GM12878 (cell line): ENCODE results near the gene MSTN. TPM values are rescaled to one million over a fixed set of nuclear protein-coding genes. Genes with fewer than 3 reads are reported as not detected.

ENCODE experiments used
- ATAC-seq: fragments of 200-7000 bp; cut with Tn5 transposase; 3 replicates; pipeline ENCODE4 v1.9.1; 2020; ENCODE audit warnings: mild to moderate bottlenecking, moderate library complexity
- BruUV-seq: library from RNA; stranded (reverse); fragments of 400-500 nt; replicated peaks from 2 replicates; lab custom pipeline; 2021; lab: Mats Ljungman, UMichigan
- CTCF ChIA-PET: fragments of 300-600 bp; sonication (Branson Sonifier 250); formaldehyde crosslinking; extraction: SDS; loops from one replicate; lab custom pipeline; 2021; ENCODE audit warnings: inconsistent platforms; lab: Yijun Ruan, JAX
- POLR2A ChIA-PET: fragments of 350-600 bp; formaldehyde crosslinking; extraction: SDS; loops from one replicate; lab custom pipeline; 2021; ENCODE audit warnings: inconsistent platforms; lab: Charles Lee
- RAD21 ChIA-PET: fragments of 300-600 bp; sonication (Branson Sonifier 250); formaldehyde crosslinking; loops from one replicate; lab custom pipeline; 2023; ENCODE audit warnings: antibody characterized with exemption; ENCODE audit not compliant: unreplicated experiment; lab: Charles Lee
- SMC1A ChIA-PET: fragments of 300-600 bp; sonication (Branson Sonifier 250); formaldehyde crosslinking; loops from one replicate; lab custom pipeline; 2023; ENCODE audit not compliant: unreplicated experiment, uncharacterized antibody; lab: Charles Lee
- DNase-seq: peaks from one replicate; pipeline ENCODE4 v3.0.0-alpha.2; 2011; ENCODE audit warnings: low read depth, low spot score
- FAIRE-seq: peaks from 3 replicates; lab custom pipeline; 2011; peaks lifted over from hg19 to GRCh38; lab: Jason Lieb, UNC
- H2AFZ ChIP-seq: 2 replicates; pipeline ENCODE4 v1.6.0; 2011; ENCODE audit warnings: low read depth, low read length, control low read depth; ENCODE audit not compliant: control insufficient read depth
- H3K27ac ChIP-seq: 2 replicates; pipeline ENCODE4 v1.5.1; 2011; ENCODE audit warnings: control low read depth; ENCODE audit not compliant: control insufficient read depth, insufficient read depth
- H3K27me3 ChIP-seq, 2 experiments: replicated peaks in 1 of 2; 2 replicates each; pipeline versions ENCODE4 v1.6.0 to v1.6.1; 2011; ENCODE audit warnings: low read length in 1 of 2; ENCODE audit not compliant: control insufficient read depth in 2 of 2, insufficient read depth in 2 of 2
- H3K36me3 ChIP-seq, 2 experiments: 2 replicates each; pipeline ENCODE4 v1.5.1; 2011; ENCODE audit warnings: low read length in 1 of 2; ENCODE audit not compliant: control insufficient read depth in 2 of 2, insufficient read depth in 2 of 2
- H3K4me1 ChIP-seq: 2 replicates; pipeline ENCODE4 v1.6.1; 2011; ENCODE audit warnings: mild to moderate bottlenecking, low read length, moderate library complexity, mixed read lengths; ENCODE audit not compliant: control insufficient read depth, insufficient read depth
- H3K4me2 ChIP-seq: 2 replicates; pipeline ENCODE4 v1.6.0; 2011; ENCODE audit warnings: control low read depth; ENCODE audit not compliant: control insufficient read depth, insufficient read depth
- H3K4me3 ChIP-seq: fragments of 200-600 bp; sonication (generic); 2 replicates; pipeline ENCODE4 v1.5.1; 2016
- H3K79me2 ChIP-seq: 2 replicates; pipeline ENCODE4 v1.6.0; 2011; ENCODE audit warnings: low read length; ENCODE audit not compliant: control insufficient read depth, insufficient read depth
- H3K9ac ChIP-seq: 2 replicates; pipeline ENCODE4 v1.8.0; 2011; ENCODE audit warnings: low read length, control low read depth, mixed read lengths; ENCODE audit not compliant: control insufficient read depth, insufficient read depth
- H3K9me3 ChIP-seq: replicated peaks from 3 replicates; pipeline ENCODE4 v1.5.1; 2011; ENCODE audit warnings: mild to moderate bottlenecking, low read length; ENCODE audit not compliant: control insufficient read depth, insufficient read depth
- H4K20me1 ChIP-seq: 2 replicates; pipeline ENCODE4 v1.6.0; 2011; ENCODE audit not compliant: control insufficient read depth, insufficient read depth
- CBX3 ChIP-seq: fragments of 200-600 bp; sonication (generic); IDR thresholded peaks from 2 replicates; pipeline ENCODE4 v1.6.1; 2016; ENCODE audit warnings: low read depth, borderline replicate concordance
- ESRRA ChIP-seq: IDR thresholded peaks from 2 replicates; pipeline ENCODE4 v1.6.1; 2012; ENCODE audit warnings: mild to moderate bottlenecking, low read length, improper control_type of control experiment
- FOXM1 ChIP-seq: IDR thresholded peaks from 2 replicates; pipeline ENCODE4 v1.6.1; 2012; ENCODE audit warnings: low read depth, mild to moderate bottlenecking, inconsistent platforms, low read length, moderate library complexity
- HCFC1 ChIP-seq: fragments of 150-350 bp; IDR thresholded peaks from 2 replicates; pipeline ENCODE4 v1.6.1; 2014; ENCODE audit warnings: low read length
- MTA3 ChIP-seq: IDR thresholded peaks from 2 replicates; pipeline ENCODE4 v1.6.1; 2012; ENCODE audit warnings: low read length, inconsistent platforms, borderline replicate concordance
- MXI1 ChIP-seq: fragments of 150-350 bp; IDR thresholded peaks from 2 replicates; pipeline ENCODE4 v1.6.1; 2011; ENCODE audit warnings: low read depth, mild to moderate bottlenecking, inconsistent platforms, low read length, improper control_type of control experiment
- MYC ChIP-seq: IDR thresholded peaks from 2 replicates; pipeline ENCODE4 v1.6.1; 2011; ENCODE audit warnings: mild to moderate bottlenecking, low read length, moderate library complexity, inconsistent platforms; ENCODE audit not compliant: insufficient read depth, insufficient replicate concordance, insufficient read length, severe bottlenecking
- NR2C2 ChIP-seq: IDR thresholded peaks from 2 replicates; pipeline ENCODE4 v1.6.1; 2011; ENCODE audit warnings: borderline replicate concordance, low read depth; ENCODE audit not compliant: control insufficient read depth, insufficient read length
- POU2F2 ChIP-seq: IDR thresholded peaks from 3 replicates; pipeline ENCODE4 v1.6.1; 2011; ENCODE audit warnings: low read depth, mild to moderate bottlenecking, low read length, borderline replicate concordance
- WGBS: methylation state at CpG from one replicate; pipeline ENCODE4 v1.1.6; 2016; ENCODE audit warnings: low lambda C conversion rate; ENCODE audit not compliant: insufficient replicate concordance, insufficient coverage; ENCODE audit errors: missing lambda C conversion rate; 5-methylcytosine and 5-hydroxymethylcytosine counted together
- in situ Hi-C: fragments of 300-500 bp; cut with MboI; formaldehyde crosslinking; loops from 9 replicates; pipeline ENCODE4 v1.14.3; 2018; ENCODE audit warnings: mixed read lengths
- intact Hi-C: fragments of 100-400 bp; cut with micrococcal nuclease; formaldehyde crosslinking; loops from one replicate; pipeline ENCODE4 v1.14.2; 2022; ENCODE audit not compliant: unreplicated experiment
- polyA plus RNA-seq, 11 experiments: library from polyadenylated mRNA; depleted of rRNA in 4 of 11; unstranded in 6 of 11; stranded (reverse) in 5 of 11; fragments of >200 nt; fragmentation: Nextera tagmentation in 4 of 11; fragmentation: Illumina TruSeq in 1 of 11; extraction: Ambion mirVana in 4 of 11; extraction: Trizol in 1 of 11; gene quantifications; 1 replicate in 1 of 11; 2 replicates in 10 of 11; pipeline versions ENCODE4 v1.2.1 to v1.2.3, GENCODE V29; 2011 to 2016; ENCODE audit warnings: inconsistent platforms in 2 of 11, missing spikeins in 2 of 11, low read depth in 1 of 11
- total RNA-seq, 4 experiments: library from RNA; depleted of rRNA in 3 of 4; stranded (reverse); fragments of >200 nt in 3 of 4; fragmentation: Illumina TruSeq in 1 of 4; extraction: Trizol in 1 of 4; gene quantifications; 2 replicates each; pipeline versions ENCODE4 v1.2.1 to v1.2.3, GENCODE V29; 2013 to 2021
- TF ChIP-seq, protein P1 (sequence below): fragments of 450-650 bp; IDR thresholded peaks from 2 replicates; pipeline ENCODE4 v1.6.1; 2017; ENCODE audit warnings: mild to moderate bottlenecking, moderate library complexity
- TF ChIP-seq, protein P2 (sequence below), 3 experiments: IDR thresholded peaks in 2 of 3; conservative IDR thresholded peaks in 1 of 3; 2 replicates each; pipeline ENCODE4 v1.5.1; 2011; ENCODE audit warnings: low read depth in 3 of 3, low read length in 3 of 3, mild to moderate bottlenecking in 3 of 3, control low read depth in 2 of 3, moderate library complexity in 2 of 3, inconsistent platforms in 1 of 3, mixed read lengths in 1 of 3; ENCODE audit not compliant: control insufficient read depth in 2 of 3, insufficient read depth in 1 of 3; ENCODE audit errors: extremely low read depth in 1 of 3
- TF ChIP-seq, protein P3 (sequence below): fragments of 450-650 bp; IDR thresholded peaks from 2 replicates; pipeline ENCODE4 v1.6.1; 2016; ENCODE audit warnings: mild to moderate bottlenecking, moderate library complexity, borderline replicate concordance

The MSTN gene
- total and polyA plus RNA-seq, 10 of the 15 experiments (the other 5 are each of a cell fraction or from before 2014, with no cell fraction given): 0.04 to 0.33 (median 0.10) TPM; not detected in 7

DNA sequence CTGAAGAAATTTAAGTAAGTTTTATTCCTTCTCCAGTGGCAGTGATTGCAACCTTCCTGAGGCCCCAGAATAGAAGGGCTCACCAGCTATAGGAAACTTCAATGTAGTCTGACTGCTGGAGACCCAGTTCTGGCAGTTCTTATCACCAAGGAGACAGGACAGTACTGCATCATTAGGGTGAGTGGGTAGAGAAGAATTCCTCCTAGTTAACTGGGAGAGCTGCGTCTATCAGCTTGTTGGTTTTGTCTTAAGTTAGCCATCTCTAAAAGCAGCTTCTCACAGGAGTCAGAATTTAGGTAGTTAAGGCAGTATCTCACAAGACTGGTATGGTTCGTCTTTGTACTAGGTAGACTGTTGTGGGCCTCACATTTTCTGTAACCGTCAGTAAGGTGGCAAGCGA lies 3.3 kb upstream of the MSTN start (continued):
- TF ChIP-seq, protein P1, sequence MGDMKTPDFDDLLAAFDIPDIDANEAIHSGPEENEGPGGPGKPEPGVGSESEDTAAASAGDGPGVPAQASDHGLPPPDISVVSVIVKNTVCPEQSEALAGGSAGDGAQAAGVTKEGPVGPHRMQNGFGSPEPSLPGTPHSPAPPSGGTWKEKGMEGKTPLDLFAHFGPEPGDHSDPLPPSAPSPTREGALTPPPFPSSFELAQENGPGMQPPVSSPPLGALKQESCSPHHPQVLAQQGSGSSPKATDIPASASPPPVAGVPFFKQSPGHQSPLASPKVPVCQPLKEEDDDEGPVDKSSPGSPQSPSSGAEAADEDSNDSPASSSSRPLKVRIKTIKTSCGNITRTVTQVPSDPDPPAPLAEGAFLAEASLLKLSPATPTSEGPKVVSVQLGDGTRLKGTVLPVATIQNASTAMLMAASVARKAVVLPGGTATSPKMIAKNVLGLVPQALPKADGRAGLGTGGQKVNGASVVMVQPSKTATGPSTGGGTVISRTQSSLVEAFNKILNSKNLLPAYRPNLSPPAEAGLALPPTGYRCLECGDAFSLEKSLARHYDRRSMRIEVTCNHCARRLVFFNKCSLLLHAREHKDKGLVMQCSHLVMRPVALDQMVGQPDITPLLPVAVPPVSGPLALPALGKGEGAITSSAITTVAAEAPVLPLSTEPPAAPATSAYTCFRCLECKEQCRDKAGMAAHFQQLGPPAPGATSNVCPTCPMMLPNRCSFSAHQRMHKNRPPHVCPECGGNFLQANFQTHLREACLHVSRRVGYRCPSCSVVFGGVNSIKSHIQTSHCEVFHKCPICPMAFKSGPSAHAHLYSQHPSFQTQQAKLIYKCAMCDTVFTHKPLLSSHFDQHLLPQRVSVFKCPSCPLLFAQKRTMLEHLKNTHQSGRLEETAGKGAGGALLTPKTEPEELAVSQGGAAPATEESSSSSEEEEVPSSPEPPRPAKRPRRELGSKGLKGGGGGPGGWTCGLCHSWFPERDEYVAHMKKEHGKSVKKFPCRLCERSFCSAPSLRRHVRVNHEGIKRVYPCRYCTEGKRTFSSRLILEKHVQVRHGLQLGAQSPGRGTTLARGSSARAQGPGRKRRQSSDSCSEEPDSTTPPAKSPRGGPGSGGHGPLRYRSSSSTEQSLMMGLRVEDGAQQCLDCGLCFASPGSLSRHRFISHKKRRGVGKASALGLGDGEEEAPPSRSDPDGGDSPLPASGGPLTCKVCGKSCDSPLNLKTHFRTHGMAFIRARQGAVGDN: no peak
- no peak for TF ChIP-seq MTA3
- TF ChIP-seq NR2C2: no peak

DNA sequence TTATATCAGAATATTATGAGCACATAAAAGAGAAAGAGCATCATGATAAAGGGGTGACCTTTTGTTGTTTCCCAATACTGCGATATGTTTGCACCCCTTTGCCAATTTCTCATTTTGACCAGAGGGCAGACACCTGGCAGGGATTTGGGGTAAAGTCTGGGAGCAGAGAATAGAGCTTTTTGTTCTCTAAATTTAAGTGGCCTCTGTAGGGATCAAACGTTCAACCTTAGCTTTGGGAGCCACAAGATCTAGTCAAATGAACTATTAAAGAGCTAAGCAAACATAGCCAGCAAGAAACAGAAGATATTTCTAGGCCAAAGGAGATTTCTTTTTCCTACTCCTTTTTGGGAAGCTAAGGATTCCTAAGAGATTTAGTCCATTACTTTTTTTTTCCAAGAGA lies 1.1 kb upstream of the MSTN start:
- DNase-seq (no peak), ATAC-seq (no peak), FAIRE-seq (no peak)
- POLR2A ChIA-PET: interaction anchor here (0.6 kb wide), 1 partner anchor 301 kb away, joined by 3 read pairs; no protein-coding TSS in a partner anchor
- Histone ChIP-seq H3K4me1 (no peaks in the 10 kb centered on the region), H3K4me3 (no peak overlapping the region), H3K79me2 (no peaks in the 10 kb centered on the region), H4K20me1 (no peaks in the 10 kb centered on the region), H3K9ac (no peak overlapping the region), H3K9me3 (no peaks in the 10 kb centered on the region), H3K27ac (no peak overlapping the region), H3K36me3 (no peaks in the 10 kb centered on the region), H2AFZ (no peak overlapping the region; the same call in 1 of the 2 replicates), H3K27me3 (no peaks in the 10 kb centered on the region), H3K4me2 (no peak overlapping the region)
- RAD21 ChIA-PET: no interaction called here
- in situ Hi-C loops: no loop called here
- CTCF ChIA-PET: interaction anchor here (0.7 to 0.9 kb wide), 2 partner anchors 265 to 390 kb away, joined by 4 to 5 read pairs; no protein-coding TSS in a partner anchor
- intact Hi-C loops: no loop called here
- WGBS: 46% methylated on average over 2 of the region's 2 CpGs
- BruUV-seq: no TSS peak
- SMC1A ChIA-PET: interaction anchor here (0.5 to 1.2 kb wide), 3 partner anchors 14 to 145 kb away, joined by 3 to 4 read pairs (median 3); no protein-coding TSS in a partner anchor
- TF ChIP-seq, protein P2, sequence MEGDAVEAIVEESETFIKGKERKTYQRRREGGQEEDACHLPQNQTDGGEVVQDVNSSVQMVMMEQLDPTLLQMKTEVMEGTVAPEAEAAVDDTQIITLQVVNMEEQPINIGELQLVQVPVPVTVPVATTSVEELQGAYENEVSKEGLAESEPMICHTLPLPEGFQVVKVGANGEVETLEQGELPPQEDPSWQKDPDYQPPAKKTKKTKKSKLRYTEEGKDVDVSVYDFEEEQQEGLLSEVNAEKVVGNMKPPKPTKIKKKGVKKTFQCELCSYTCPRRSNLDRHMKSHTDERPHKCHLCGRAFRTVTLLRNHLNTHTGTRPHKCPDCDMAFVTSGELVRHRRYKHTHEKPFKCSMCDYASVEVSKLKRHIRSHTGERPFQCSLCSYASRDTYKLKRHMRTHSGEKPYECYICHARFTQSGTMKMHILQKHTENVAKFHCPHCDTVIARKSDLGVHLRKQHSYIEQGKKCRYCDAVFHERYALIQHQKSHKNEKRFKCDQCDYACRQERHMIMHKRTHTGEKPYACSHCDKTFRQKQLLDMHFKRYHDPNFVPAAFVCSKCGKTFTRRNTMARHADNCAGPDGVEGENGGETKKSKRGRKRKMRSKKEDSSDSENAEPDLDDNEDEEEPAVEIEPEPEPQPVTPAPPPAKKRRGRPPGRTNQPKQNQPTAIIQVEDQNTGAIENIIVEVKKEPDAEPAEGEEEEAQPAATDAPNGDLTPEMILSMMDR (IDR thresholded peaks at IDR 0.05 in 2 of 3, conservative IDR thresholded peaks at IDR 0.05 in 1 of 3; ENCODE audit: control insufficient read depth in 2 of 3, extremely low read depth in 1 of 3, insufficient read depth in 1 of 3, low read depth in 3 of 3, low read length in 3 of 3): no peak
- TF ChIP-seq POU2F2 (no peak), CBX3 (no peak), HCFC1 (no peak), MXI1 (no peak), ESRRA (no peak), MYC (no peak), FOXM1 (no peak)
- TF ChIP-seq, protein P3, sequence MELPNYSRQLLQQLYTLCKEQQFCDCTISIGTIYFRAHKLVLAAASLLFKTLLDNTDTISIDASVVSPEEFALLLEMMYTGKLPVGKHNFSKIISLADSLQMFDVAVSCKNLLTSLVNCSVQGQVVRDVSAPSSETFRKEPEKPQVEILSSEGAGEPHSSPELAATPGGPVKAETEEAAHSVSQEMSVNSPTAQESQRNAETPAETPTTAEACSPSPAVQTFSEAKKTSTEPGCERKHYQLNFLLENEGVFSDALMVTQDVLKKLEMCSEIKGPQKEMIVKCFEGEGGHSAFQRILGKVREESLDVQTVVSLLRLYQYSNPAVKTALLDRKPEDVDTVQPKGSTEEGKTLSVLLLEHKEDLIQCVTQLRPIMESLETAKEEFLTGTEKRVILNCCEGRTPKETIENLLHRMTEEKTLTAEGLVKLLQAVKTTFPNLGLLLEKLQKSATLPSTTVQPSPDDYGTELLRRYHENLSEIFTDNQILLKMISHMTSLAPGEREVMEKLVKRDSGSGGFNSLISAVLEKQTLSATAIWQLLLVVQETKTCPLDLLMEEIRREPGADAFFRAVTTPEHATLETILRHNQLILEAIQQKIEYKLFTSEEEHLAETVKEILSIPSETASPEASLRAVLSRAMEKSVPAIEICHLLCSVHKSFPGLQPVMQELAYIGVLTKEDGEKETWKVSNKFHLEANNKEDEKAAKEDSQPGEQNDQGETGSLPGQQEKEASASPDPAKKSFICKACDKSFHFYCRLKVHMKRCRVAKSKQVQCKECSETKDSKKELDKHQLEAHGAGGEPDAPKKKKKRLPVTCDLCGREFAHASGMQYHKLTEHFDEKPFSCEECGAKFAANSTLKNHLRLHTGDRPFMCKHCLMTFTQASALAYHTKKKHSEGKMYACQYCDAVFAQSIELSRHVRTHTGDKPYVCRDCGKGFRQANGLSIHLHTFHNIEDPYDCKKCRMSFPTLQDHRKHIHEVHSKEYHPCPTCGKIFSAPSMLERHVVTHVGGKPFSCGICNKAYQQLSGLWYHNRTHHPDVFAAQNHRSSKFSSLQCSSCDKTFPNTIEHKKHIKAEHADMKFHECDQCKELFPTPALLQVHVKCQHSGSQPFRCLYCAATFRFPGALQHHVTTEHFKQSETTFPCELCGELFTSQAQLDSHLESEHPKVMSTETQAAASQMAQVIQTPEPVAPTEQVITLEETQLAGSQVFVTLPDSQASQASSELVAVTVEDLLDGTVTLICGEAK: no peak
